ENCODE data around the gene PDLIM3.

Gene PDLIM3

GRCh38 chr4:185500035-185500434 is 35.3 kb downstream of the PDLIM3 start:
- TF ChIP-seq CTCF (IDR thresholded peaks at IDR 0.05; ENCODE audit: insufficient read depth, low read length, poor library complexity, severe bottlenecking) (no peak), EZH2phosphoT487 (conservative IDR thresholded peaks at IDR 0.05; ENCODE audit: low read length) (no peak)
- Histone ChIP-seq H3K27ac (ENCODE audit: low read depth, low read length) (no peak overlapping the region), H3K79me2 (ENCODE audit: insufficient read depth, low read length) (no peaks in the 10 kb centered on the region; the same call in 1 of the 2 replicates), H3K9me3 (ENCODE audit: insufficient read depth, low read length) (no peaks in the 10 kb centered on the region), H3K36me3 (ENCODE audit: low read length) (0 out of 2 replicates have a peak, but pooled peaks cover 3% of the 10 kb centered on the region), H3K4me3 (ENCODE audit: insufficient read depth, low read length, poor library complexity, severe bottlenecking) (no peak overlapping the region), H3K9ac (ENCODE audit: low read length) (no peak overlapping the region), H3F3A (ENCODE audit: insufficient read depth) (peaks cover 7% of the 10 kb centered on the region; the same call in 1 of the 2 replicates), H2AFZ (ENCODE audit: low read depth, low read length, severe bottlenecking) (no peak overlapping the region), H4K20me1 (ENCODE audit: low read depth, low read length) (no peaks in the 10 kb centered on the region), H3K4me2 (ENCODE audit: low read depth, low read length, poor library complexity, severe bottlenecking) (no peak overlapping the region), H3K9me2 (replicated peaks; ENCODE audit: insufficient read depth, low read length) (no peaks in the 10 kb centered on the region), H3K27me3 (ENCODE audit: low read length) (no peaks in the 10 kb centered on the region)

DNA sequence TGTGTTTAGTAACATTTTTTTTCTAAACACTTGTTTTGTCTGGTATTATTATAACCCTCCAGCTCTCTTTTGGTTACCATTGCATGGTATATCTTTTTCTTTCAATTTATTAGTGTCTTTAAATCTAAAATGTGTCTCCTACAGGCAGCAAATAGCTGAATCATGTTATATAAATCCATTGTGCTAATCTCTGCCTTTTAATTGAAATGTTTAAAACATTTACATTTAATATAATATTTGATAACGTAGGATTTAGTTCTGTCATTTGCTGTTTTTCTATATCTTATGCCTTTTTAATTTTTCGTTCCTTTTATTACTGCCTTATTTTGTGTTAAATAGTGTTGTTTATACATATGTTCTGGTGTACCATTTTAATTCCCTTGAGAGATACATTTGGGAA is 46.7 kb downstream of the PDLIM3 start:
- no peak overlapping the region for H3K4me2 ChIP-seq (ENCODE audit: low read depth, low read length, poor library complexity, severe bottlenecking)
- TF ChIP-seq CTCF (IDR thresholded peaks at IDR 0.05; ENCODE audit: insufficient read depth, low read length, poor library complexity, severe bottlenecking) (no peak), EZH2phosphoT487 (conservative IDR thresholded peaks at IDR 0.05; ENCODE audit: low read length) (no peak)
- H3K79me2 ChIP-seq (ENCODE audit: insufficient read depth, low read length) = peaks cover 51% of the 10 kb centered on the region
- H3K27ac ChIP-seq (ENCODE audit: low read depth, low read length) = no peak overlapping the region
- no peaks in the 10 kb centered on the region for H3K27me3 ChIP-seq (ENCODE audit: low read length)
- no peak overlapping the region for H3K4me3 ChIP-seq (ENCODE audit: insufficient read depth, low read length, poor library complexity, severe bottlenecking)
- H3K9me2 ChIP-seq (replicated peaks; ENCODE audit: insufficient read depth, low read length) = no peaks in the 10 kb centered on the region
- H3K9me3 ChIP-seq (ENCODE audit: insufficient read depth, low read length) = peaks cover 7% of the 10 kb centered on the region; the same call in 1 of the 2 replicates
- no peak overlapping the region for H3K9ac ChIP-seq (ENCODE audit: low read length)
- H3K36me3 ChIP-seq (ENCODE audit: low read length) = peaks cover 24% of the 10 kb centered on the region
- H3F3A ChIP-seq (ENCODE audit: insufficient read depth) = peaks cover 13% of the 10 kb centered on the region
- H2AFZ ChIP-seq (ENCODE audit: low read depth, low read length, severe bottlenecking) = no peak overlapping the region
- no peaks in the 10 kb centered on the region for H4K20me1 ChIP-seq (ENCODE audit: low read depth, low read length)

- Histone ChIP-seq H3K4me2 (ENCODE audit: low read depth, low read length, poor library complexity, severe bottlenecking) (peak overlapping the region; percentile 98), H3K4me3 (ENCODE audit: insufficient read depth, low read length, poor library complexity, severe bottlenecking) (peak overlapping the region; percentile 61), H3K9ac (ENCODE audit: low read length) (peak overlapping the region; percentile 93), H4K20me1 (ENCODE audit: low read depth, low read length) (no peaks in the 10 kb centered on the region), H3F3A (ENCODE audit: insufficient read depth) (peaks cover 65% of the 10 kb centered on the region), H3K27me3 (ENCODE audit: low read length) (no peaks in the 10 kb centered on the region), H3K9me2 (replicated peaks; ENCODE audit: insufficient read depth, low read length) (no peaks in the 10 kb centered on the region), H3K79me2 (ENCODE audit: insufficient read depth, low read length) (peaks cover 58% of the 10 kb centered on the region), H3K36me3 (ENCODE audit: low read length) (peaks cover 11% of the 10 kb centered on the region), H3K27ac (ENCODE audit: low read depth, low read length) (peak overlapping the region; percentile 99), H2AFZ (ENCODE audit: low read depth, low read length, severe bottlenecking) (no peak overlapping the region), H3K9me3 (ENCODE audit: insufficient read depth, low read length) (no peaks in the 10 kb centered on the region)
- TF ChIP-seq CTCF (IDR thresholded peaks at IDR 0.05; ENCODE audit: insufficient read depth, low read length, poor library complexity, severe bottlenecking) (no peak), EZH2phosphoT487 (conservative IDR thresholded peaks at IDR 0.05; ENCODE audit: low read length) (no peak)
Observed at GRCh38 chr4:185481401-185481800, 53.9 kb downstream of the PDLIM3 start.
